Stomach (tissue), 4 donors: Measurements from ENCODE around the gene IWS1.

ENCODE experiments used
- CTCF ChIP-seq, 7 experiments: fragments of 450-650 bp in 4 of 7; fragments of 200-600 bp in 3 of 7; sonication (generic) in 3 of 7; IDR thresholded peaks; one replicate each; pipeline ENCODE4 v1.5.1; 2016 to 2019; ENCODE audit warnings: antibody characterized with exemption in 7 of 7, control low read depth in 2 of 7, mild to moderate bottlenecking in 1 of 7
- EP300 ChIP-seq: sonication (generic); formaldehyde crosslinking; IDR thresholded peaks from one replicate; pipeline ENCODE4 v1.6.1; 2017; ENCODE audit warnings: antibody characterized with exemption

DNA sequence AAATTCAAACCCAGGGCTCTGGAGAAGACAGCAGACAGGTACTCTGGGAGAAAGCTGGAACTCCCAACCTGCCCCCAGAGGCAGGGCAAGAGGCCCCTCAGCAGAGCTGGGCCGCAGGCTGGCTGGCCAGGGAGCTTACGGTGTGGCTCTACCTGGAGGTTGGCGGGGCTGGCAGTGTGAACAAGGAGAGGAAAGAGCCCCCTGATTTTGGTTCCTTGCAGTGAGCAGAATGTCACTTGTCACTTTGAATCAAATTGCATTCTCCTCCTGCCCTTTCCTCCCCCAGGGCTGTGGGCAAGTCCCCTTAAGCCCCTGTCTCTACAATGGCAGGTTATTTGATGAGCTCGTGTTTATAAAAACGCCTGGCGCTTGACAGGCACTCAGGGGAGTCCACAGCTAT is 41.8 kb upstream of the IWS1 start:
- no peak for TF ChIP-seq EP300
- no peak for TF ChIP-seq CTCF (IDR thresholded peaks at IDR 0.05)
